ENCODE results near the gene OLFM3.

The OLFM3 gene

DNA sequence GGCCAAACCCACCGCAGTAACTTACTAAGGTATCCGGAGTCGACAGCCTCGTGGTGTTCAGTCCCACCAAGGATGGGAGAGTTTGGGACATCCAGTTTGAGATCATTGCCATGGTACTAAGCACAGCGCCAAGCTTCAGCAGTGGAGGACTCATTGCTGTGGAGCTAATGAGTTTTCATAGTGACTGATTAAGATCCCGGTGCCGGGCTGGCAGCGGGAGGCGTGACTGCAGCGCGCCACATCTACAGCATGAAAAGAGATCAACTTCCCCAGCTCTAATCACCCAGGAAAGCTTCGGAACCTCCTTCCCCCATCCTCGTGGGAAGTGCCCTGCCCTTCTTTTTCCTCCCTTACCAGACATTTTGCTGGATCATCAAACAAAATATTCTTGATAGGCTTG, 149.9 kb downstream of the OLFM3 start:
- H3K36me3 Mint-ChIP-seq, result no peaks in the 10 kb centered on the region
- peaks cover 2% of the 10 kb centered on the region for H3K27me3 Mint-ChIP-seq
- no peaks in the 10 kb centered on the region for H3K9me3 Mint-ChIP-seq (ENCODE audit: low read depth)
- H3K4me3 Mint-ChIP-seq, result no peak overlapping the region
- H3K27ac Mint-ChIP-seq, result no peak overlapping the region
- H3K4me1 Mint-ChIP-seq (ENCODE audit: low read depth), result no peaks in the 10 kb centered on the region

GRCh38 chr1:101843160-101843559, 153.6 kb downstream of the OLFM3 start:
- H3K27me3 Mint-ChIP-seq, result peaks cover 10% of the 10 kb centered on the region
- H3K36me3 Mint-ChIP-seq, result no peaks in the 10 kb centered on the region
- H3K4me3 Mint-ChIP-seq, result no peak overlapping the region
- no peak overlapping the region for H3K27ac Mint-ChIP-seq
- H3K4me1 Mint-ChIP-seq (ENCODE audit: low read depth), result no peaks in the 10 kb centered on the region
- peaks cover 5% of the 10 kb centered on the region for H3K9me3 Mint-ChIP-seq (ENCODE audit: low read depth)

DNA sequence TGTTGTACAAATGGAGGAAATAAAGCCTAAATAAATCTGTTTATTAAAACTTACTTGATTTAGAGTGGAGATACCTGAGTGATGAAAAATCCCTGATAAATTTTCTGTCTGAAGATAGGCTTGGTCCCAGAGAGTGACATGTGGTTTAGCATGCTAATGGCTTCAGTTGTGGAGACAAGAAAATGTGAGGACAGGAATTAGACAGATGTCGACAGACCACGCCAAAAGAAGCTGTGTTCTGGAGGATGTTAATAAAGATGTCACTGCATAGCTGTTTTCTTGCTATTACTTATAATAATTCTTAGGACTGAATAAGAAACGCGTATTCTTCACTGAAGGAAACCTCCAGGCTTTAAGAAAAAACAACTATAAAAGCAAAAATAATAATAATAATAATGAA, 154.9 kb downstream of the OLFM3 start:
- no peak overlapping the region for H3K27ac Mint-ChIP-seq
- no peak overlapping the region for H3K4me3 Mint-ChIP-seq
- peaks cover 5% of the 10 kb centered on the region for H3K9me3 Mint-ChIP-seq (ENCODE audit: low read depth)
- no peaks in the 10 kb centered on the region for H3K4me1 Mint-ChIP-seq (ENCODE audit: low read depth)
- no peaks in the 10 kb centered on the region for H3K36me3 Mint-ChIP-seq
- peaks cover 8% of the 10 kb centered on the region for H3K27me3 Mint-ChIP-seq

DNA sequence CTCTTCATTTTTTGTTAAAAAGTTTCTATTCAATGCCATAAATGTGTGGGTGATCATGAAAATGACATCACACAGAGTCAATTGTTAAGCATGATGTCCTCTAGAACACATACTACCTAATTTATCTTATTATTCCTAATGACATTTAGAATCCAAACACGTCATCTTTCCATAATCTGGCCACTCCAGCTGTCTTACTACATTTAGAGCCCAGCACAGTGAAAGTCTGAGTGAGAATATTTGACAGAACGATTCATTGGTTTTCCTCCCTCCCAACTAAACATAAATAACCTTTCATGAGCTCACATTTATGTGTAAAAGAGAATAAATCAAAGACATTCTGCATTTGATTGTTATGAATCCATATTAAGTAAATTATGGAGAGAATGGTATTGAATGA, 160.7 kb downstream of the OLFM3 start:
- Mint-ChIP-seq H3K36me3 (no peaks in the 10 kb centered on the region), H3K4me3 (no peak overlapping the region), H3K9me3 (ENCODE audit: low read depth) (no peaks in the 10 kb centered on the region), H3K27ac (no peak overlapping the region), H3K27me3 (peaks cover 2% of the 10 kb centered on the region), H3K4me1 (ENCODE audit: low read depth) (no peaks in the 10 kb centered on the region)

DNA sequence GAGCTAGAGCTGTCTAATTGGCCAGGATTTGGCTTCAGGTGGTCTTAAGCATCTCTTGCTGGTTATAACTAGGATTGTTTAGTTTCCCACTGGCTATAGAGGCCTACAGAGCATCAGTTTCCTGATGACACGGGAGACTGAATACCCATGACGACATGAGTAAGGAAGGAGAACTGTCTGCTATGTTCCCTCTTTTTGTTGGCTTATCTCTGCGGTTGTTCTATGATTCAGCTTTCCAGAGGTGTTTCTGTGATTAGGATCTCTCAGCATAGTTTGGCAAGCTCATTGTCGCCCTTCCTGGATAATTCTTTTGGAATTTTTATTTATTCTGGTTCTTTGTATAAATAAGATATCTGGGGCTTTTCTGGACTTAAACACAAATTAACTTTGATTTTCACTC, 163.4 kb downstream of the OLFM3 start:
- Mint-ChIP-seq H3K4me3 (no peak overlapping the region), H3K27me3 (no peaks in the 10 kb centered on the region), H3K4me1 (ENCODE audit: low read depth) (no peaks in the 10 kb centered on the region), H3K36me3 (no peaks in the 10 kb centered on the region), H3K27ac (no peak overlapping the region), H3K9me3 (ENCODE audit: low read depth) (no peaks in the 10 kb centered on the region)

GRCh38 chr1:101826416-101826815, 170.3 kb downstream of the OLFM3 start:
- no peaks in the 10 kb centered on the region for H3K4me1 Mint-ChIP-seq (ENCODE audit: low read depth)
- no peak overlapping the region for H3K4me3 Mint-ChIP-seq
- H3K36me3 Mint-ChIP-seq, result no peaks in the 10 kb centered on the region
- H3K27me3 Mint-ChIP-seq, result no peaks in the 10 kb centered on the region
- H3K9me3 Mint-ChIP-seq (ENCODE audit: low read depth), result no peaks in the 10 kb centered on the region
- H3K27ac Mint-ChIP-seq, result no peak overlapping the region

DNA sequence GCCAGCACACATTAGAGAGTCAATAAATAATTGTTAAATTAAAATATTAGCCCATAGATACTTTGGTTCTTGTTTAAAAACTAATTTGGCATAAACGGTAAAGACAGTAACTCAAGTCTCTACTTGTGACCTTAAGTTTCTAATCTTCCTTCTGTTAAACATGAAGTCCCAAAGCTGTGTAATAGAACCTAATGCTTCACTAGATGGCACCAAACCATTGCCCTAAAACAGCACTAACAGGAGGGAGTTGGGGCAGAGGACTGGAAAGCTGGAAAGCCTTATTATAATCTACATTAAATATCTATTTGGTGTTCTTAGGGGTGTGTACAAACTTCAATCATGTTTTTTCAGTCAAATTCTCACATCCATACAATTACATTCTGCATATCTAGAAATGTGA, 176.7 kb downstream of the OLFM3 start:
- Mint-ChIP-seq H3K36me3 (no peaks in the 10 kb centered on the region), H3K9me3 (ENCODE audit: low read depth) (no peaks in the 10 kb centered on the region), H3K27me3 (no peaks in the 10 kb centered on the region), H3K27ac (no peak overlapping the region), H3K4me3 (no peak overlapping the region), H3K4me1 (ENCODE audit: low read depth) (no peaks in the 10 kb centered on the region)

DNA sequence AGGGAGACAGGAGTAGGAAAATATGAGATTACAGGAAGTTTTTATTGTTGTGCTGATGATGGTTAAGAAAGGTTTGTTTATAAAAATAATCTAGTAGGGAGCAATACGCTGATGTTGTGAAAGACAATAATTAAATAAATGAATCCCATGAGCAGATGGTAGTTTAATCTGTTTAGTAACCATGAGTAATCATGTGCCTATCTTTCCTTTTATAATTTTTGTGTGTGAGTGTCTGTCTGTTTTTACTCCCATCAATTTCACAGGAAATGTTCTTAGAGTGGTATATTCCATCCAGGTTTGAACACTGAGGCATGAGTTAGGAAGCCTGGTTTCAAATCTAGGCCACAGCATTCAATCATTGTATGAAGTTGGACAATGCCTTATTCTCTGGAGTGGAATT, 180.5 kb downstream of the OLFM3 start:
- Mint-ChIP-seq H3K36me3 (no peaks in the 10 kb centered on the region), H3K9me3 (ENCODE audit: low read depth) (no peaks in the 10 kb centered on the region), H3K27me3 (no peaks in the 10 kb centered on the region)

DNA sequence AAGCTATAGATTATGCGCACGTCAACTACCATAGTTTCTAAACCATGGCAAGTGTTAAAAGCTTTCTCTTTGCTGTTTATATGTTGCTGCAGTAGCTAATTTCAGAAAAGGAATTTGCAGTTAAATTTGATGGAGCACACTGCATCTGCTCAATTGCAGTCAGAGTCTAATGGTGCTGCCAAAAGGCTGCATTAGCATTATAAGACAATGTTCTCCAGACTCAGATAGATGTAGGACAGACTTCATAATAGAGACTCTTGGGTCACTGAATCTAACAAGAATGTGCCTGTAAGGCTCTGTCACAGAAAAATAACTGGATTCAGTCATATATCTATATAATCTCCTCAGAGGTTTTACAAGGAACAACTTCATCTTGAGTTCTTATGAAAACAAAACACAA, 198.3 kb downstream of the OLFM3 start:
- no peaks in the 10 kb centered on the region for H3K9me3 Mint-ChIP-seq (ENCODE audit: low read depth)
- H3K36me3 Mint-ChIP-seq, result no peaks in the 10 kb centered on the region
- no peak overlapping the region for H3K4me3 Mint-ChIP-seq

More for the DNA sequence above, 180.5 kb downstream of the OLFM3 start:
- Mint-ChIP-seq H3K27ac (no peak overlapping the region), H3K4me1 (ENCODE audit: low read depth) (no peaks in the 10 kb centered on the region), H3K4me3 (no peak overlapping the region)

GRCh38 chr1:101797722-101798121, 199.0 kb downstream of the OLFM3 start:
- Mint-ChIP-seq H3K36me3 (no peaks in the 10 kb centered on the region), H3K27ac (no peak overlapping the region), H3K27me3 (peaks cover 1% of the 10 kb centered on the region)

More for the DNA sequence above, 198.3 kb downstream of the OLFM3 start:
- H3K27me3 Mint-ChIP-seq, result peaks cover 1% of the 10 kb centered on the region
- no peaks in the 10 kb centered on the region for H3K4me1 Mint-ChIP-seq (ENCODE audit: low read depth)
- H3K27ac Mint-ChIP-seq, result no peak overlapping the region

DNA sequence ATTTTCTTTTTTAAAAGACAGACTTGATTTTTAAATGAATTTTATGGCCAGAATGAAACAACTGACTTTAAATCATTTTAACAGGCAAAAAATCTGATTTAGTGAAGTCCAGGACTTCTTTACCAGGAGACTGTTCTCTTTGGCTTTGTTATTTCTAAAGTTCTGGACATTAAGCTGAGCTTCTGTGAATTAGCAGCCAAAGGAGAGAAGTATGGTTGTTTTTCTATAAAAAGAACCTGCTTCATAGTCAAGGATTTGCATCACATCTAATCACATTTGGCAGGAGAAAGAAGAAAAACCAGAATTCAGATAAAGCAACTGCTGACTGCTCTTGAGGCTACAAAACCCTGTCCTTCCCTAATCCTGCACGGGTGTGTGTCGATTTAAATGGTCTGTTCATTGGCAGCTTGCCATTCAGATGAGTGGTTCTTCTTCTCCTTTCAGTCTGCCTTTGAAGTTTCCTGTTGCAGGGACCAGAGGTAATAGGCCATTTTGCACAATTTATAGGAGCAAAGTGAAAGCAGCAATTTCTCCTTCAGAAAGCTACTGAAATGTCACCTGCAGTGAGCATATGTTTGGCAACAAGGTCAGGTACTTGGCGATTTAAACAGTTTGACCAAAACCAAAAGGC, 215.4 kb downstream of the OLFM3 start:
- H3K36me3 Mint-ChIP-seq, result no peaks in the 10 kb centered on the region
- H3K27ac Mint-ChIP-seq, result no peak overlapping the region

More at GRCh38 chr1:101797722-101798121, 199.0 kb downstream of the OLFM3 start:
- Mint-ChIP-seq H3K4me3 (no peak overlapping the region), H3K4me1 (ENCODE audit: low read depth) (no peaks in the 10 kb centered on the region), H3K9me3 (ENCODE audit: low read depth) (no peaks in the 10 kb centered on the region)

GRCh38 chr1:101769520-101769919, 227.2 kb downstream of the OLFM3 start:
- H3K27me3 Mint-ChIP-seq, result peaks cover 6% of the 10 kb centered on the region
- H3K4me1 Mint-ChIP-seq (ENCODE audit: low read depth), result no peaks in the 10 kb centered on the region
- H3K36me3 Mint-ChIP-seq, result no peaks in the 10 kb centered on the region
- H3K4me3 Mint-ChIP-seq, result no peak overlapping the region
- no peak overlapping the region for H3K27ac Mint-ChIP-seq
- no peaks in the 10 kb centered on the region for H3K9me3 Mint-ChIP-seq (ENCODE audit: low read depth)

More for the DNA sequence above, 215.4 kb downstream of the OLFM3 start:
- Mint-ChIP-seq H3K9me3 (ENCODE audit: low read depth) (peaks cover 5% of the 10 kb centered on the region), H3K4me1 (ENCODE audit: low read depth) (no peaks in the 10 kb centered on the region), H3K4me3 (no peak overlapping the region), H3K27me3 (peaks cover 3% of the 10 kb centered on the region)

GRCh38 chr1:101757985-101758384, 238.7 kb downstream of the OLFM3 start:
- Mint-ChIP-seq H3K4me3 (no peak overlapping the region), H3K27me3 (no peaks in the 10 kb centered on the region), H3K36me3 (no peaks in the 10 kb centered on the region), H3K27ac (no peak overlapping the region), H3K9me3 (ENCODE audit: low read depth) (no peaks in the 10 kb centered on the region), H3K4me1 (ENCODE audit: low read depth) (no peaks in the 10 kb centered on the region)

GRCh38 chr1:101756411-101756810, 240.3 kb downstream of the OLFM3 start:
- Mint-ChIP-seq H3K9me3 (ENCODE audit: low read depth) (no peaks in the 10 kb centered on the region), H3K4me3 (no peak overlapping the region), H3K4me1 (ENCODE audit: low read depth) (no peaks in the 10 kb centered on the region), H3K27ac (no peak overlapping the region), H3K36me3 (no peaks in the 10 kb centered on the region), H3K27me3 (no peaks in the 10 kb centered on the region)
